ENCODE measurements around the gene CRTC1.
"Not testable (repeated sequence)": the region's sequence is repeated elsewhere in the genome, so short reads cannot be mapped to it uniquely, and the experiment has no call there.

The CRTC1 gene

GRCh38 chr19:18733196-18733647 lies 49.7 kb downstream of the CRTC1 start:
- peak; percentile 31 for DNase-seq

- DNase-seq, result not testable (repeated sequence)
Measured at GRCh38 chr19:18733762-18734332, 50.4 kb downstream of the CRTC1 start.

GRCh38 chr19:18735324-18735723 lies 51.8 kb downstream of the CRTC1 start:
- no peak for DNase-seq

GRCh38 chr19:18735752-18736151 lies 52.3 kb downstream of the CRTC1 start:
- no peak for DNase-seq

GRCh38 chr19:18736415-18737336 lies 53.2 kb downstream of the CRTC1 start:
- DNase-seq, result no peak

- DNase-seq, result no peak
Measured at GRCh38 chr19:18737337-18737953, 54.0 kb downstream of the CRTC1 start.

- no peak for DNase-seq
Measured at GRCh38 chr19:18737954-18738351, 54.5 kb downstream of the CRTC1 start.

- DNase-seq, result no peak
Measured at GRCh38 chr19:18738961-18739690, 55.6 kb downstream of the CRTC1 start.

GRCh38 chr19:18741124-18742121 lies 57.9 kb downstream of the CRTC1 start:
- DNase-seq, result no peak

- DNase-seq, result no peak
Measured at GRCh38 chr19:18742324-18742723, 58.8 kb downstream of the CRTC1 start.

GRCh38 chr19:18742838-18743783 lies 59.6 kb downstream of the CRTC1 start:
- no peak for DNase-seq

- DNase-seq, result no peak
Measured at GRCh38 chr19:18743784-18744418, 60.4 kb downstream of the CRTC1 start.

- DNase-seq, result no peak
Measured at GRCh38 chr19:18745012-18745735, 61.7 kb downstream of the CRTC1 start.

GRCh38 chr19:18745931-18746330 lies 62.5 kb downstream of the CRTC1 start:
- DNase-seq, result no peak

GRCh38 chr19:18746401-18747325 lies 63.2 kb downstream of the CRTC1 start:
- no peak for DNase-seq

- DNase-seq, result no peak
Measured at GRCh38 chr19:18749362-18750231, 66.1 kb downstream of the CRTC1 start.

GRCh38 chr19:18750295-18750970 lies 67.0 kb downstream of the CRTC1 start:
- DNase-seq, result no peak
